ENCODE data around the gene DUSP14.
"Not testable (repeated sequence)": the region's sequence is repeated elsewhere in the genome, so short reads cannot be mapped to it uniquely, and the experiment has no call there.

Gene DUSP14

GRCh38 chr17:37485938-37486570 lies 3.6 kb upstream of the DUSP14 start:
- no peak for DNase-seq

DNA sequence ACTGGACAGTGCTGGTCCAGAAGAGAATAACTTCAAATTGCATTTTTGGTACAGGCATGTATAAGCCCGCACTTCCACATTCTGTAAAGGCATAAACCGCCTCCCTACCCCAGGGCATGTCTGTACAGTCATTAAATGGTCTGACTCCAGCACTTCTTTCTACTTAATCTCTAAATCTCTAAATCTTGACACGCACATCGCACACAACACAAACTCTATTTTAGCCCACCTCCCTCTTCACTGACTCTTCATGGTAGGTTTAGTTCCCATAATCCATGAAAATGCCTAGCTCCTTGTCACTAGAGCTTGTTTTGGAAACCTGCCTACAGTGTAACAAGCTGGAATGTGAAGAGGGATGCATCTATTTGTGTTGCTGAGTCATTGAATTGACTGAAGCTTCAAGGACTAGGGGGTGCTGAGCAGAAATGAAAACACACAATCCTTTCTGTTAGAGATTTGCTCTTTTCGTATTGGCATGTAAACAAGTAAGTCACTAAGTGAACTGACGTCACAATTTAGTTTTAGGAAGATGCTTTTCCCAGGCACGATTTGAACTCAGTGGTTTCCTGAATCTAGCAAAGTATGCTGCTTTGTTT lies 1.6 kb upstream of the DUSP14 start:
- DNase-seq, result no peak

- peak; percentile 49 for DNase-seq
These were observed 989 bp upstream of the DUSP14 start for GRCh38 chr17:37488607-37489196.

DNA sequence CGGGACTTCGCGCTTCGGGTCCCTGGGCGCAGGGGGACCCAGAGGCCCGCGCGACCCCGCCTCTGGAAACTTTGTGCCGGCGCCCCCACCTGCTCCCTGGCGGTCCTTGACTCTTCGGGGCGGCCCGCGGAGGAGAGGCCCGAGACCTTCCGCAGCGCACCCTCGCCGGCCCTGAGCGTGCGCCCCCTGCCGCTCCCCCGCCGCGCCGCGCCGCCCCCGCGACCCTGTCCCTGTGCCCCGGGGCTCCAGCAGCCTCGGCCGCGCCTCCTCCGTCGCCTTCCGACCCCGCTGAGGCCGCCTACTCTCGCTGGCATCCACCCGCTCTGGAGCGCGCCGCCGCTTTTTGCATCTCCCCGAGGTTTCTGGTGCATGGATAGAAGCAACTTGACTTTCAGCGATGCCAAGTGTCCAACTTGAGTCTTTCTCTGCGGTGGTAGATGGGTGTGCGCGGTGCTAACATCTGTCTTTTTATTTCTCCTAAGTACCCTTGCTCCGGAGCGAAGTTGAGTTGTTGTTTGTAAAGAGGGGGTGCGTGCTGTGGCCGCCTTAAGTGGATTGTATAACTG lies 414 bp downstream of the DUSP14 start:
- DNase-seq, result peak; percentile 62

DNA sequence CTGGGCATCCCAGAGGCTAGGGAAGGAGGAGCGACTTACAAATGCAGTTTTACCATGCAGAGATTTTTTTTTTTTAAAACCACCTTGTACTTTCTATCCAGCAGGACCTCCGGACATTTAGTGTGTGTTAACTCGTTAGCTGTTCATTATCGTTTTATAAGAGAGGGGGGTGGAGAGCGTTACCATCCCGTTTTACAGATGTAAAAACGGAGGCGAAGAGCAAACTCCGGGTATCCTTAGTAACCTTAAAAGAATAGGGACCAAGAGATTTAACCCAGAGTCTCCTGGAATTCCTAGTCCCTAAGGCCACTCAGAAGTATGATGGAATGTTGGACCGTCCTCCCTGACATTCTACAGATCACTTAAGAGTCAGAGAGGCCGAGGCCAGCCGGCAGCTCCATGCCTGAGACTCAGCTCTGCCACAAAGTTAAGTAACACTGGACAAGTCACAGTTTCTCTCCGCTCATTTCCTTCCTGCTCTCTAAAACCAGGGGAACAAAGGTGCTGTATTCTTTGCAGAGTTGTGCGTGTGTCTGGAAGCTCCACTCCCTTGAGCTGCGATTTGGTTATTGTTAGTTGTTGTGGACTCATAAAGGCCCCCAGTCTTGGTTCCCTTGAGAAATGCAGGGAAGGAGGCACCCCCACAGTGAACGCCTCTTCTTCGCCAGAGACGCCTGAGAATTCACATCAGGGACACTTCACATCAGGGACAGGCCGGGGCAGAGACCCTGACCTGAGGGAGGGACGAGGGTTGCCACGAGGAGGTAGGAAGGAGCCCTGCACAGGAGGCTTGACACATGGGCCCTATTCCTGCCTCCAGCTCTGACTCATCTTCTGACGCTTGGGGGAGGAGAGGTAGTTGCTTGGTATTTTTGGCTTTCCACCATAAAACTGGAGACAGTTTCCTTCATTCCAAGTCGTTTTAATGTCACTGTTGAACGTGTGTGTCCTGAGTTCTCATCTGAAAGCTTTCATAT lies 1.2 kb downstream of the DUSP14 start:
- no peak for DNase-seq

DNA sequence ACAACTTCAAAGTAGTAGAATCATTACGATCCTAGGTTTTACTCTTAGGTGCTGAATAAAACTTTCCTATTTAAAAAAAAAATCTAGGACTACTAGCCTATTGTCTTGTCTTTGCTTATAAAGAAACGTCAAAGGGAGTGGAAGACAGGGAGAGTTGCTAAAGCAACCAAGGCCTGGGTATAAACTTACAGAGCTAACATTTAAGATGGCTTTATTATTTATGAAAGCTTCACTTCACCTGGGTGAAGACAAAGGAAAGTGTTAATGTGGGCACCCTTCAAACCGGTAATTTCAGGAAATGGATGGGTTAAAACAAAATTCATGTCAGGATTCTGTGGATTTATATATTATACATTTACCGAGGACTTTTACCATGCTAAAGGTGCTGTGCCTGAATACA lies 2.5 kb downstream of the DUSP14 start:
- no peak for DNase-seq

DNA sequence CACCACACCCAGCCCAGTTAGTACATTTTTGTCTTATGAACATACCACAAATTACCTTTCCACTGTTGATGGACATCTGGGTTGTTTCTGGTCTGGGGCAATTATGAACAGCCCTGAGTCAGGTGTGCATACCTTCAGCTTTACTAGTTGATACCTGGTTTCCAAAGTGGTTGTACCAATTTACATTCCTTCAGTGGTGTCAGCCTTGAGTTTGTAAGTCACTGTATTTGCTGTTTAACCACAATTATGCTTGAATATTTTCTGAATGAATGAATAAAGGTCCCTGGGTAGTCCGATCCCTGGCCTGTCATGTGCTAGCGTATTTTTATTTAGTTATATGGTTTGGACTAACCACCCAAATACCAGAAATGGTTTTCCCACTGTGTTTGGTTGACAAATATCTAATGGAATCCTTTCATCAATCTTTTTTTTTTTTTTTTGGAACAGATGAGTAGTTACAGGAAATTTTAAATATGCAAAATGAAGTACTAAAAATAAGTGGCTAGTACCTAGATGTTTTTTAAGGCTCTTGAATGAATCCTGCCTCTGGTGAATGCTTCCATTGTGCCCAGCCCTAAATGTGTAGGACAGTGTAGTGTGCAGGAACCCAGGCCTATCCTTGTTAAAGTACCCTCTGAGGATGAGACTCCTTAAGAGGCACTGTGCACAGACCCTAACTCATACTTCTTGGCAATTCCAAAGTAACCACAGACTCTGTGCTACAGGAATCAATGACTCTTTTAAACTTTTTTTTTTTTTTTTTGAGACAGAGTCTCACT lies 3.7 kb downstream of the DUSP14 start:
- DNase-seq, result no peak

GRCh38 chr17:37494401-37494831 lies 4.7 kb downstream of the DUSP14 start:
- no peak for DNase-seq

DNA sequence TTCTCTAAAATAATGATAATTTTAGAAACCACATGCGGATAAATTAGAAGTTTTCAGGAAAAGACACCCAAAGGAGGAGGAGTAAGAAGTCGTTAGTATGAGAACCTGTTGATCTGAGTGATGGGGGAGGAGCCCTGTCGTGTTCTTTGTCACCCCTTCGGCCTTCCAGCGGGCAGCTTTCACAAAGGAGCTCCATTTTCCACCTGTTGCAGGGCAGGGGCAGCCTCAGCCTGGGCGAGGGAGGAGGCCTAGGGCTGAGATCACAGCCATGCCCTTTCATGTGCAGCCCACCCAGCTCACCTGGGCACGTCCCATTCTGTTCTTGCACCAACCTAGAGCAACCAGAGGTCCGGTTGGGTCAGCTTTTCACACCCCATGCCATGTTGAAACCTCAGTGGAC lies 5.3 kb downstream of the DUSP14 start:
- no peak for DNase-seq

DNA sequence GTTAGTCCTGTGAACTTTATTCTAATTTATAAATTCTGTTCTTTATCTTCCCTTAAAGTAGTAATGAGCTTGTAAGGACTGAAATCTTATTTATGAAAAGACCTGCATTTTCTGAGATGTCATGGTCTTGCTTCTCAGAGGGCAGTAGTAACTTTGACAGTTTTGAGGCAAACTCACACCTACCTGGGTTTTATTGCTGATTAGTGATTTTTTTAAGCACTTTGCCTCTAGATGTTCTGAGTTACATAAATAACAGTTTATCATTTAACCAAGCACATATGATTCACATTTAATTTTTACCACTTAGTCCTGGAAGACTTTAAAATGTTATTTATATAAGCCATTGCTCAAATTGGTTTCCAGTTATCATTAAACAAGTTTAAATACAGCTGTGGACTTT lies 10.7 kb downstream of the DUSP14 start:
- DNase-seq, result no peak

- no peak for DNase-seq
These were observed 12.6 kb downstream of the DUSP14 start for GRCh38 chr17:37502009-37502936.

DNA sequence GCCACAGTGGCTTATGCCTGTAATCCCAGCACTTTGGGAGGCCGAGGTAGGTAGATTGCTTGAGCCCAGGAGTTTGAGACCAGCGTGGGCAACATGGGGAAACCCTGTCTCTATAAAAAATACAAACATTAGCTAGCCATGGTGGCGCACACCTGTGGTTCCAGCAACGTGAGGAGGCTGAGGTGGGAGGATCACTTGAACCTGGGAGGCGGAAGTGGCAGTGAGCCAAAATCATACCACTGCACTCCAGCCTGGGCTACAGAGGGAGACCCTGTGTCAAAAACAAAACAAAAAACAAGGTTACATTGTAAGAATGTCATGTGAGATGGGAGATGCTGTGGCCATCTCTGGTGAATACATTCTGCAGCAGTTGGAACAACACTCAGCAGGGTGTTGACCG lies 13.5 kb downstream of the DUSP14 start:
- DNase-seq, result no peak

DNA sequence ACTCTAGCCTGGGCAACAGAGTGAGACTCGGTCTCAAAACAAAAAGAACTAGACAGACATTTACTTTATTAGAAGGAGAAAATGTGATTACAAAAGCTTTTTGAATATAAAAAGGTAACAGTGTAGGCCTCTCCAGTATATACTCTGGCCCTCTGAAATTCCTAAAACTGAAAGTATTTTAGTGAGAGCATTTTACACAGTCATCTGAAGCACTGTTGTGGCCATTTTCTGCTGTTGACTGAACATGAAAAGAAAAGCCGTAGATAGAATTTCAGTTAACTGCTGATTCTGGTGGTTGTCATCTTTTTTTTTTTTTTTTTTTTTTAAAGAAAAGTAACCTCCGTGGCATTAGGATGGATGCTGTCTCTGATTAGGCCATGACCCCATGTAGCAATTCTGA lies 15.6 kb downstream of the DUSP14 start:
- no peak for DNase-seq

DNA sequence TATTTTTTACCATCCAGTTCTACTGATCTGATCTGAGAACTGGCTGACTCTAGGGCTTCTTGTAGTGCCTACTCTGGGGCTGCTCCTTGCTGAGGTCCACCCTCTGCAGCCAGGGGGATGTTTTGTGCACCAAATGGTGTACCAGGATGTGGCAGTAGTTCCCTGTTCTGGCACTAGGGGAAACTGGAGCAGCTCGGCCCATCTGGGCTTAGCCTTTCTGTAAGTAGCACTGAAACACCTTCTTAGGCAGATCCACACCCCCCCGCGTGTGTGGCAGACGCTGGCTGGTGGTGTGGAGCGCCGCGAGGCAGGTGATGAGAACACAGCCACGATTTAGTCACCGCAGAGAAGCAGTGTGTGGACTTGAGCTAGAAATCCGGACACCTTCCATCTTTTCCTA lies 17.0 kb downstream of the DUSP14 start:
- DNase-seq, result no peak

- no peak for DNase-seq
These were observed 17.4 kb downstream of the DUSP14 start for GRCh38 chr17:37507111-37507510.

GRCh38 chr17:37510056-37510455 lies 20.4 kb downstream of the DUSP14 start:
- DNase-seq, result no peak

DNA sequence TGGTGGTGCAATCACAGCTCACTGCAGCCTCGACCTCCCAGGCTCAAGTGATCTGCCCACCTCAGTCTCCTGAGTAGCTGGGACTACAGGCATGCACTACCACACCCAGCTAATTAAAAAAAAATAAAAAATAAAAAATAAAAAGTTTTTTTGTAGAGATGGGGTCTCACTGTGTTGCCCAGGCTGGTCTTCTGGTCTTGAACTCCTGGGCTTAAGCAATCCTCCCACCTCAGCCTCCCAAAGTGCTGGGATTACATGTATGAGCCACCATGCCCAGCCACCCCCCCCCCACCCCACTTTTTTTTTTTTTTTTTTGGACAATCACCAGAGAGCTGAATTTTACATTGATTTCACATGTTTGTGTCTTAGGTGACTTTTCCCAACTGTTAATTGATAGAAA lies 22.0 kb downstream of the DUSP14 start:
- not testable (repeated sequence) for DNase-seq

DNA sequence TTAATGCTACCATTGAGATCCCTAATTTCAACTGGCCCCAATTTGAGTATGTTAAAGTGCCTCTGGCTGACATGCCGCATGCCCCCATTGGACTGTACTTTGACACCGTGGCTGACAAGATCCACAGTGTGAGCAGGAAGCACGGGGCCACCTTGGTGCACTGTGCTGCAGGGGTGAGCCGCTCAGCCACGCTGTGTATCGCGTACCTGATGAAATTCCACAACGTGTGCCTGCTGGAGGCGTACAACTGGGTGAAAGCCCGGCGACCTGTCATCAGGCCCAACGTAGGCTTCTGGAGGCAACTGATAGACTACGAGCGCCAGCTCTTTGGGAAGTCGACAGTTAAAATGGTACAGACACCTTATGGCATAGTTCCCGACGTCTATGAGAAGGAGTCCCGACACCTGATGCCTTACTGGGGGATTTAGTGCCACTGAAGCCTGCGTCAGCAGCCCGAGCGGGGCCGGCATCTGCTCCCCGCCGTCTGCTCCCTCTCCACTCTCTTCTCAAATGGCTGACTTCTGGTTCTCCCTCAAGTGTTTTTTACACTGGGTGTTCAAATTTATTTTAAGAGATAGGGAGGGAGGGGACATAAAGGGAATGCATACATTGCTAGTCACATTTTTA lies 22.9 kb downstream of the DUSP14 start:
- no peak for DNase-seq

DNA sequence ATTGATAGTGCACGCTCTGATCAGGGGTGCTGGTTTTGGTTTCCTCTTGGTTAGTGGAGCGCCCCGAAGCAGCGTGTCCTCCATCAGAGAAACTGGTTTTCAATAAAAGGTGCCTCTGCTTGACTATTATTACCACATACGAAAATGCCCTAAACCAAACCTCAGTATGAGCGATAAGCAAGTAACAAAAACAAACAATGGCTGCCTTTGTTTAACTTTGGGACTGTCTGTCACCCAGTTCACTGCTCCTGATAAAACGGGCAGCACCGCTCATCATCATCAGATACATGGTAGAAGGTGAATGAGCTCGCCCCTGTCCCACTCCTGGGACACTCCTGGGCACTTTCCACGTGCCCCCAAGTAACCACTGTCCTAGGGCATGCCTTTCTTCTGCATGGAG lies 24.0 kb downstream of the DUSP14 start:
- no peak for DNase-seq

DNA sequence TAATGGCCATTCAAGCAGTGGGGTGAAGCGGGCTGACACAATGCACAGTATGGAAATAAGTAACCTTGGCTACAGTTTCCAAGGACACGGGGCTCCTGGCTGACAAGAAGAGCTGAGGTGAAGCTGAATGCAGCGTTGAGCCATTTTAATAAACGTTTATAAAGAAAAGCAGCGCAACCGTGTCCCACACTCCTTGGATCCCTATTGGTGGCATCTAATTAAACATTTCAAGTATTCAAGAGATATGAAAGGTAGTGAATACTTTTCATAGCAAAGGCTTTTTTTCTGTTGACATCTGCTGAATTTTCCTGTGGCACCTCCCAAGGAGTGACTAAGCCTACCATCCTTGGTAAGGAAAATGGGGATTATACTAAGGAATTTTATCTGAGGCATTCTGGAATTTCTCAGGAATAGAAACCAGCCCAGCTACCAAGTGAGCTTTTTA lies 26.5 kb downstream of the DUSP14 start:
- DNase-seq, result no peak

DNA sequence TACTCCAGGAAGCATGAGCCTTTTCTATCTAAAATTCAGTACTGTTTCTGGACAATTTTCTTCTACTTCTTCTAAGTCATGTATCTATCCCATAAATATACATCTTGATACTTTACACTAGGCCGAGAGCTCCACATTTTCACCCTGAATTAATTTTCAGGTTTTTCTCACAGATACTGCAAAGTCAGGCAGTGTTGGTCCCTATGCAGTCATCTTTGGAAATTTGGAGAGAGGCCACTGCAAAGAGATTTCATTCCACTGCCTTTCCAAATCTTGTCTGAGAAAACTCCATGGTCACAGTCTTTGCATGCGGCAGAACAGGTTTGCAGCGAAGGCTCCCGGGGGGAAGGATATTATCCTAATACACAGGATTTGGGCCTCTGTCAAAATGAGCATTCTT lies 28.2 kb downstream of the DUSP14 start:
- no peak for DNase-seq
